Heart left ventricle (tissue), 13 donors: ENCODE data around the gene SNURF.

Source experiments
- CTCF ChIP-seq, 12 donors: fragments of 200-600 bp; sonication (generic) in 4 of 12; IDR thresholded peaks; one replicate each; pipeline versions ENCODE4 v1.5.0 to v1.8.0; 2018 to 2022; ENCODE audit warnings: antibody characterized with exemption in 12 of 12, mild to moderate bottlenecking in 5 of 12
- POLR2A ChIP-seq, 2 donors: fragments of 450-650 bp; IDR thresholded peaks; one replicate each; pipeline ENCODE4 v1.6.1; 2017; ENCODE audit warnings: antibody characterized with exemption in 2 of 2, mild to moderate bottlenecking in 2 of 2, moderate library complexity in 2 of 2
- donor health status: ischemic (EF 13 %, LVEDD 7.1; RV severe dilation, severe dysfunction).
- donor health status: DM: no; HTN: yes; CAD: no.
- donor health status: DM: no; HTN: no; CAD: no.
- donor health status: ischemic (EF 25% LVEDD 6.9; RV normal size, moderate dysfunction).
- donor health status: ischemic (EF 25% LVEDD 5.7; RV mildly dilated, moderate dysfunction).
- donor health status: ischemic (EF 35%, LVEDD 5.7; RV mildly dilated, moderate dysfunction).
- donor health status: nonischemic (EF 11% LVEDD 7.7; RV severe dilation, severe dysfunction).
- donor health status: DM: yes; HTN: yes; CAD: no.
- donor health status: PGD.
- donor health status: ischemic (EF 29% LVEDD 5.4; RV normal size, mild dysfunction).
- donor health status: nonischemic (EF 23%, LVEDD 6.1; RV moderate dilation, normal function).

GRCh38 chr15:24966364-24967103, 11.7 kb downstream of the SNURF start:
- TF ChIP-seq CTCF (IDR thresholded peaks at IDR 0.05): no peak
- no peak for TF ChIP-seq POLR2A (IDR thresholded peaks at IDR 0.05)
